Osteocyte (in vitro differentiated cells): ENCODE data around the gene CGNL1. TPM values are rescaled to one million over a fixed set of nuclear protein-coding genes. Genes with fewer than 3 reads are reported as not detected.

ENCODE experiments used
- DNase-seq: peaks from one replicate; pipeline ENCODE4 v3.0.0; 2021; ENCODE audit warnings: mixed read lengths; ENCODE audit not compliant: unreplicated experiment; ENCODE audit errors: extremely low spot score
- H3K27ac Mint-ChIP-seq: one replicate; pipeline ENCODE4 v1.8.0; 2021; ENCODE audit warnings: mild to moderate bottlenecking, mixed read lengths; ENCODE audit not compliant: unreplicated experiment
- H3K27me3 Mint-ChIP-seq: one replicate; pipeline ENCODE4 v1.8.0; 2021; ENCODE audit warnings: mixed read lengths; ENCODE audit not compliant: unreplicated experiment
- H3K36me3 Mint-ChIP-seq: one replicate; pipeline ENCODE4 v1.8.0; 2021; ENCODE audit warnings: mixed read lengths; ENCODE audit not compliant: unreplicated experiment
- H3K4me1 Mint-ChIP-seq: one replicate; pipeline ENCODE4 v1.8.0; 2021; ENCODE audit warnings: mixed read lengths; ENCODE audit not compliant: unreplicated experiment
- H3K4me3 Mint-ChIP-seq: one replicate; pipeline ENCODE4 v1.8.0; 2021; ENCODE audit warnings: mild to moderate bottlenecking, moderate library complexity, mixed read lengths; ENCODE audit not compliant: unreplicated experiment
- H3K9me3 Mint-ChIP-seq: one replicate; pipeline ENCODE4 v1.8.0; 2021; ENCODE audit warnings: mixed read lengths; ENCODE audit not compliant: unreplicated experiment
- CTCF ChIP-seq: fragments of 200-600 bp; sonication (generic); IDR thresholded peaks from 2 replicates; pipeline ENCODE4 v1.5.0; 2021; ENCODE audit warnings: antibody characterized with exemption, mild to moderate bottlenecking, moderate library complexity
- total RNA-seq: library from RNA; stranded (reverse); gene quantifications from 2 replicates; pipeline ENCODE4 v1.2.1, GENCODE V29; 2021

The CGNL1 gene
- total RNA-seq, 1 donor from 2014 or later = 6.2 TPM

- no peak overlapping the region for H3K4me3 Mint-ChIP-seq
- H3K27ac Mint-ChIP-seq = peak overlapping the region; percentile 24
- H3K4me1 Mint-ChIP-seq = peaks cover 50% of the 10 kb centered on the region
- no peaks in the 10 kb centered on the region for H3K36me3 Mint-ChIP-seq
- no peaks in the 10 kb centered on the region for H3K9me3 Mint-ChIP-seq
- TF ChIP-seq CTCF = no peak
- no peak for DNase-seq
- no peaks in the 10 kb centered on the region for H3K27me3 Mint-ChIP-seq
Measured at GRCh38 chr15:57500256-57500655, 124.0 kb downstream of the CGNL1 start.

- H3K9me3 Mint-ChIP-seq = no peaks in the 10 kb centered on the region
- H3K27me3 Mint-ChIP-seq = no peaks in the 10 kb centered on the region
- no peak overlapping the region for H3K4me3 Mint-ChIP-seq
- H3K4me1 Mint-ChIP-seq = peaks cover 59% of the 10 kb centered on the region
- peak overlapping the region; percentile 69 for H3K27ac Mint-ChIP-seq
- H3K36me3 Mint-ChIP-seq = no peaks in the 10 kb centered on the region
- no peak for TF ChIP-seq CTCF
- no peak for DNase-seq
Measured at GRCh38 chr15:57500979-57501576, 124.8 kb downstream of the CGNL1 start.

GRCh38 chr15:57502116-57502515, 125.8 kb downstream of the CGNL1 start:
- no peaks in the 10 kb centered on the region for H3K9me3 Mint-ChIP-seq
- no peak for DNase-seq
- H3K36me3 Mint-ChIP-seq = no peaks in the 10 kb centered on the region
- no peak for TF ChIP-seq CTCF
- peaks cover 69% of the 10 kb centered on the region for H3K4me1 Mint-ChIP-seq
- no peaks in the 10 kb centered on the region for H3K27me3 Mint-ChIP-seq
- H3K27ac Mint-ChIP-seq = peak overlapping the region; percentile 78
- no peak overlapping the region for H3K4me3 Mint-ChIP-seq

- peaks cover 78% of the 10 kb centered on the region for H3K4me1 Mint-ChIP-seq
- no peak for DNase-seq
- peak; percentile 11 for TF ChIP-seq CTCF
- no peaks in the 10 kb centered on the region for H3K27me3 Mint-ChIP-seq
- H3K4me3 Mint-ChIP-seq = no peak overlapping the region
- H3K36me3 Mint-ChIP-seq = no peaks in the 10 kb centered on the region
- peak overlapping the region; percentile 17 for H3K27ac Mint-ChIP-seq
- H3K9me3 Mint-ChIP-seq = no peaks in the 10 kb centered on the region
Measured at GRCh38 chr15:57503051-57503702, 126.9 kb downstream of the CGNL1 start.

- Mint-ChIP-seq H3K36me3 (no peaks in the 10 kb centered on the region), H3K4me1 (peaks cover 86% of the 10 kb centered on the region), H3K27ac (no peak overlapping the region), H3K4me3 (no peak overlapping the region), H3K9me3 (no peaks in the 10 kb centered on the region), H3K27me3 (no peaks in the 10 kb centered on the region)
- DNase-seq = no peak
- no peak for TF ChIP-seq CTCF
Measured at GRCh38 chr15:57503911-57504598, 127.8 kb downstream of the CGNL1 start.
